ENCODE data around the gene DDX43.
"Not testable (repeated sequence)": the region's sequence is repeated elsewhere in the genome, so short reads cannot be mapped to it uniquely, and the experiment has no call there.

DDX43 gene

GRCh38 chr6:73394577-73395354 lies at the start of gene DDX43:
TSS of gene DDX43 (plus strand) at chr6:73394828. CDS start at chr6:73394906, 78 bp downstream.
- DNase-seq, result no peak

GRCh38 chr6:73348550-73349204 lies 46.0 kb upstream of the DDX43 start:
- DNase-seq, result no peak

- DNase-seq, result no peak
Observed at GRCh38 chr6:73349311-73349710, 45.3 kb upstream of the DDX43 start.

- DNase-seq, result no peak
Observed at GRCh38 chr6:73353636-73354593, 40.7 kb upstream of the DDX43 start, which contains the start of gene DPPA5. TSS of gene DPPA5 (minus strand) at chr6:73354276. CDS start at chr6:73354225, 51 bp downstream.

- no peak for DNase-seq
Observed at GRCh38 chr6:73362358-73362757, 32.3 kb upstream of the DDX43 start, which contains the start of gene KHDC3L. TSS of gene KHDC3L (plus strand) at chr6:73362658. CDS start at chr6:73362730, 72 bp downstream.

GRCh38 chr6:73362869-73363536 lies 31.6 kb upstream of the DDX43 start:
- DNase-seq, result no peak

GRCh38 chr6:73363537-73363875 lies 31.1 kb upstream of the DDX43 start:
- DNase-seq, result no peak

GRCh38 chr6:73364121-73364520 lies 30.5 kb upstream of the DDX43 start:
- DNase-seq, result no peak

GRCh38 chr6:73364549-73364948 lies 30.1 kb upstream of the DDX43 start:
- DNase-seq, result no peak

- no peak for DNase-seq
Observed at GRCh38 chr6:73367761-73368355, 26.8 kb upstream of the DDX43 start.

GRCh38 chr6:73368675-73369074 lies 26.0 kb upstream of the DDX43 start:
- DNase-seq, result no peak

GRCh38 chr6:73369157-73369556 lies 25.5 kb upstream of the DDX43 start:
- DNase-seq, result no peak

- no peak for DNase-seq
Observed at GRCh38 chr6:73369563-73369962, 25.1 kb upstream of the DDX43 start, which contains the start of gene OOEP. TSS of gene OOEP (minus strand) at chr6:73369897. CDS start at chr6:73369792, 105 bp downstream.

- DNase-seq, result no peak
Observed at GRCh38 chr6:73371984-73372383, 22.6 kb upstream of the DDX43 start.

- DNase-seq, result no peak
Observed at GRCh38 chr6:73372516-73372915, 22.1 kb upstream of the DDX43 start.

GRCh38 chr6:73375216-73375615 lies 19.4 kb upstream of the DDX43 start:
- no peak for DNase-seq

- no peak for DNase-seq
Observed at GRCh38 chr6:73377225-73377624, 17.4 kb upstream of the DDX43 start.

GRCh38 chr6:73381531-73381930 lies 13.1 kb upstream of the DDX43 start:
- DNase-seq, result not testable (repeated sequence)

GRCh38 chr6:73382462-73383113 lies 12.0 kb upstream of the DDX43 start:
- no peak for DNase-seq

- DNase-seq, result no peak
Observed at GRCh38 chr6:73388433-73388799, 6.2 kb upstream of the DDX43 start.

GRCh38 chr6:73388800-73389512 lies 5.7 kb upstream of the DDX43 start:
- DNase-seq, result peak; percentile 100
